HepG2 (cell line): ENCODE results near the gene PPP2R2C. TPM values are rescaled to one million over a fixed set of nuclear protein-coding genes. Genes with fewer than 3 reads are reported as not detected.

Source experiments
- ATAC-seq: fragments of 200-7000 bp; cut with Tn5 transposase; 3 replicates; pipeline ENCODE4 v1.9.1; 2020; ENCODE audit warnings: mild to moderate bottlenecking, moderate library complexity
- BruUV-seq: library from RNA; stranded (reverse); fragments of 400-500 nt; replicated peaks from 2 replicates; lab custom pipeline; 2021; lab: Mats Ljungman, UMichigan
- CTCF ChIA-PET: fragments of 300-600 bp; formaldehyde crosslinking; extraction: SDS; loops from one replicate; lab custom pipeline; 2021; ENCODE audit warnings: low total read pairs, inconsistent platforms, low intra/inter-chr PET ratio; lab: Yijun Ruan, JAX
- POLR2A ChIA-PET: fragments of 350-600 bp; sonication (Branson Sonifier 250); formaldehyde crosslinking; loops from one replicate; lab custom pipeline; 2020; ENCODE audit warnings: antibody characterized with exemption, inconsistent platforms; lab: Yijun Ruan, JAX
- DNase-seq: peaks from one replicate; pipeline ENCODE4 v3.0.0-alpha.2; 2015; ENCODE audit warnings: low spot score
- FAIRE-seq: peaks from 3 replicates; lab custom pipeline; 2011; peaks lifted over from hg19 to GRCh38; lab: Jason Lieb, UNC
- H2AFZ ChIP-seq: one replicate; pipeline ENCODE4 v1.6.1; 2011; ENCODE audit warnings: low read length, inconsistent platforms
- H3K27ac ChIP-seq: fragments of 300-600 bp; 3 replicates; pipeline ENCODE4 v1.8.0; 2011; ENCODE audit warnings: mixed run types, mild to moderate bottlenecking, mixed read lengths, low read length, inconsistent platforms; ENCODE audit not compliant: insufficient read depth; ENCODE audit errors: extremely low read length
- H3K27me3 ChIP-seq, 2 experiments: fragments of 200-600 bp in 1 of 2; 2 replicates in 1 of 2; 3 replicates in 1 of 2; pipeline versions ENCODE4 v1.6.0 to v1.8.0; 2011; ENCODE audit warnings: low read length in 2 of 2, mild to moderate bottlenecking in 2 of 2, moderate library complexity in 2 of 2, inconsistent platforms in 1 of 2; ENCODE audit not compliant: insufficient read depth in 2 of 2, control insufficient read depth in 1 of 2
- H3K36me3 ChIP-seq, 2 experiments: fragments of 200-600 bp in 1 of 2; replicated peaks in 1 of 2; 2 replicates in 1 of 2; 3 replicates in 1 of 2; pipeline versions ENCODE4 v1.5.1 to v1.8.0; 2011; ENCODE audit warnings: low read length in 2 of 2, inconsistent platforms in 1 of 2; ENCODE audit not compliant: insufficient read depth in 2 of 2, control insufficient read depth in 1 of 2
- H3K4me1 ChIP-seq: 2 replicates; pipeline ENCODE4 v1.5.1; 2012; ENCODE audit warnings: low read length, inconsistent platforms; ENCODE audit not compliant: insufficient read depth
- H3K4me2 ChIP-seq: 2 replicates; pipeline ENCODE4 v1.6.0; 2011; ENCODE audit warnings: low read depth, low read length, inconsistent platforms
- H3K4me3 ChIP-seq, 3 experiments: fragments of 200-600 bp in 1 of 3; sonication (generic), shearing (Covaris generic) in 1 of 3; replicated peaks in 1 of 3; 2 replicates each; pipeline ENCODE4 v1.5.1; 2011 to 2016; ENCODE audit warnings: low read length in 3 of 3, inconsistent platforms in 2 of 3, low read depth in 2 of 3, mild to moderate bottlenecking in 2 of 3, control low read depth in 1 of 3, mixed read lengths in 1 of 3; ENCODE audit not compliant: insufficient read depth in 1 of 3
- H3K79me2 ChIP-seq: one replicate; pipeline ENCODE4 v1.6.1; 2011; ENCODE audit warnings: low read length, inconsistent platforms; ENCODE audit not compliant: insufficient read depth
- H3K9ac ChIP-seq: 2 replicates; pipeline ENCODE4 v1.6.0; 2011; ENCODE audit warnings: mild to moderate bottlenecking, low read depth, low read length, inconsistent platforms; ENCODE audit not compliant: insufficient read depth
- H3K9me3 ChIP-seq: 2 replicates; pipeline ENCODE4 v1.5.1; 2012; ENCODE audit warnings: mild to moderate bottlenecking, low read length
- H4K20me1 ChIP-seq: 2 replicates; pipeline ENCODE4 v1.6.0; 2011; ENCODE audit warnings: inconsistent platforms, mild to moderate bottlenecking, low read length, moderate library complexity; ENCODE audit not compliant: insufficient read depth
- BORCS8-MEF2B ChIP-seq: sonication (generic); formaldehyde crosslinking; IDR thresholded peaks from 2 replicates; pipeline ENCODE4 v1.8.0; 2022; ENCODE audit warnings: mild to moderate bottlenecking, missing genetic modification reagents
- CHD2 ChIP-seq: IDR thresholded peaks from 2 replicates; pipeline ENCODE4 v1.6.1; 2011; ENCODE audit warnings: low read depth, low read length, improper control_type of control experiment
- ESRRA ChIP-seq: sonication (generic); formaldehyde crosslinking; IDR thresholded peaks from 2 replicates; pipeline ENCODE4 v1.5.1; 2020; ENCODE audit warnings: mild to moderate bottlenecking, low read depth, missing genetic modification reagents
- HNRNPK ChIP-seq: fragments of 200-400 bp; formaldehyde crosslinking; IDR thresholded peaks from 2 replicates; pipeline ENCODE4 v1.6.1; 2018; ENCODE audit warnings: low read length, low read depth, moderate library complexity, mild to moderate bottlenecking; ENCODE audit not compliant: poor library complexity, severe bottlenecking
- MLLT10 ChIP-seq: sonication (generic); formaldehyde crosslinking; IDR thresholded peaks from 2 replicates; pipeline ENCODE4 v1.4.0; 2020; ENCODE audit warnings: missing genetic modification reagents
- NR2F6 ChIP-seq, 2 experiments: IDR thresholded peaks; 2 replicates each; pipeline ENCODE4 v1.6.1; 2016; ENCODE audit warnings: antibody characterized with exemption in 1 of 2, mild to moderate bottlenecking in 1 of 2
- POLR2AphosphoS2 ChIP-seq: IDR thresholded peaks from 2 replicates; pipeline ENCODE4 v1.6.1; 2011; ENCODE audit warnings: low read depth, low read length, improper control_type of control experiment
- SMARCC2 ChIP-seq: fragments of 450-650 bp; IDR thresholded peaks from 2 replicates; pipeline ENCODE4 v1.6.1; 2017; ENCODE audit warnings: antibody characterized with exemption, mild to moderate bottlenecking
- TAF15 ChIP-seq: fragments of 200-400 bp; formaldehyde crosslinking; IDR thresholded peaks from one replicate; pipeline ENCODE4 v1.6.1; 2018; ENCODE audit warnings: mild to moderate bottlenecking, low read depth, low read length; ENCODE audit not compliant: poor library complexity, severe bottlenecking
- TIGD3 ChIP-seq: sonication (generic); formaldehyde crosslinking; IDR thresholded peaks from 2 replicates; pipeline ENCODE4 v1.5.1; 2020; ENCODE audit warnings: mild to moderate bottlenecking, missing genetic modification reagents, borderline replicate concordance
- ZNF276 ChIP-seq: sonication (generic); formaldehyde crosslinking; IDR thresholded peaks from 2 replicates; pipeline ENCODE4 v1.4.0; 2020; ENCODE audit warnings: mild to moderate bottlenecking, low read depth, missing genetic modification reagents
- ZNF749 ChIP-seq: sonication (generic); formaldehyde crosslinking; IDR thresholded peaks from 2 replicates; pipeline ENCODE4 v1.8.0; 2022; ENCODE audit warnings: mild to moderate bottlenecking, missing genetic modification reagents, moderate library complexity, borderline replicate concordance
- ZNF776 ChIP-seq: sonication (generic); formaldehyde crosslinking; IDR thresholded peaks from 2 replicates; pipeline ENCODE4 v1.4.0; 2020; ENCODE audit warnings: mild to moderate bottlenecking, missing genetic modification reagents
- WGBS: methylation state at CpG from one replicate; pipeline ENCODE4 v1.1.6; 2017; ENCODE audit warnings: low lambda C conversion rate; 5-methylcytosine and 5-hydroxymethylcytosine counted together
- in situ Hi-C: cut with HindIII; loops from 2 replicates; pipeline ENCODE4 v1.10.0; 2017; ENCODE audit warnings: low pct_unique_long_range_greater_than_20kb; ENCODE audit not compliant: extremely low pct_ligation_motif_present
- intact Hi-C: fragments of 100-400 bp; cut with micrococcal nuclease; formaldehyde crosslinking; loops from one replicate; pipeline ENCODE4 v1.10.0; 2022; ENCODE audit not compliant: unreplicated experiment
- polyA plus RNA-seq, 8 experiments: library from polyadenylated mRNA; depleted of rRNA in 3 of 8; stranded (reverse) in 7 of 8; unstranded in 1 of 8; fragments of >200 nt; fragmentation: Illumina TruSeq in 4 of 8; extraction: Trizol in 4 of 8; gene quantifications; 2 replicates each; pipeline versions ENCODE4 v1.2.1 to v1.2.3, GENCODE V29; 2011 to 2016; ENCODE audit warnings: low read depth in 4 of 8, missing spikeins in 1 of 8, mixed read lengths in 1 of 8; ENCODE audit not compliant: insufficient read depth in 1 of 8
- total RNA-seq, 5 experiments: library from RNA; depleted of rRNA; stranded (reverse); fragments of >200 nt; fragmentation: Illumina TruSeq; extraction: Trizol; gene quantifications; 2 replicates each; pipeline ENCODE4 v1.2.3, GENCODE V29; 2016; ENCODE audit warnings: low read depth in 1 of 5
- TF ChIP-seq, protein P1 (sequence below): sonication (generic); formaldehyde crosslinking; IDR thresholded peaks from 2 replicates; pipeline ENCODE4 v1.9.0; 2021; ENCODE audit warnings: missing genetic modification reagents, borderline replicate concordance

The PPP2R2C gene
- total and polyA plus RNA-seq, 2 of the 13 experiments (the other 11 are each of a cell fraction or from before 2014, with no cell fraction given) = 0.60 to 8.6 TPM

GRCh38 chr4:6509587-6509986 is 37.2 kb upstream of the PPP2R2C start:
- CTCF ChIA-PET = no interaction called here
- no peak for FAIRE-seq
- no peaks in the 10 kb centered on the region for H3K36me3 ChIP-seq

More at GRCh38 chr4:6509587-6509986, 37.2 kb upstream of the PPP2R2C start:
- Histone ChIP-seq H3K4me1 (no peaks in the 10 kb centered on the region), H3K79me2 (no peaks in the 10 kb centered on the region), H2AFZ (no peak overlapping the region), H3K4me2 (no peak overlapping the region), H3K4me3 (no peak overlapping the region), H3K9me3 (peaks cover 10% of the 10 kb centered on the region; the same call in 1 of the 2 replicates), H3K27me3 (peaks cover 0 to 5% of the 10 kb centered on the region in 2 experiments; a peak in 2 of 5 replicates), H4K20me1 (no peaks in the 10 kb centered on the region), H3K9ac (no peak overlapping the region), H3K27ac (no peak overlapping the region)
- BruUV-seq = no TSS peak
- POLR2A ChIA-PET = no interaction called here
- intact Hi-C loops (no loop called here), in situ Hi-C loops (no loop called here)
- no peak for DNase-seq
- TF ChIP-seq, protein P1, sequence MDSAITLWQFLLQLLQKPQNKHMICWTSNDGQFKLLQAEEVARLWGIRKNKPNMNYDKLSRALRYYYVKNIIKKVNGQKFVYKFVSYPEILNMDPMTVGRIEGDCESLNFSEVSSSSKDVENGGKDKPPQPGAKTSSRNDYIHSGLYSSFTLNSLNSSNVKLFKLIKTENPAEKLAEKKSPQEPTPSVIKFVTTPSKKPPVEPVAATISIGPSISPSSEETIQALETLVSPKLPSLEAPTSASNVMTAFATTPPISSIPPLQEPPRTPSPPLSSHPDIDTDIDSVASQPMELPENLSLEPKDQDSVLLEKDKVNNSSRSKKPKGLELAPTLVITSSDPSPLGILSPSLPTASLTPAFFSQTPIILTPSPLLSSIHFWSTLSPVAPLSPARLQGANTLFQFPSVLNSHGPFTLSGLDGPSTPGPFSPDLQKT = no peak
- TF ChIP-seq ESRRA = no peak
- TF ChIP-seq SMARCC2 = no peak
- no peak for TF ChIP-seq TIGD3 (CRISPR knock-in tag)
- no peak for TF ChIP-seq NR2F6 (IDR thresholded peaks at IDR 0.05)
- no peak for TF ChIP-seq NR2F6 (CRISPR knock-in tag; IDR thresholded peaks at IDR 0.05)
- TF ChIP-seq MLLT10 (CRISPR knock-in tag) = no peak
- no peak for TF ChIP-seq ZNF749
- no peak for TF ChIP-seq POLR2AphosphoS2
- no peak for TF ChIP-seq HNRNPK
- TF ChIP-seq CHD2 = no peak
- TF ChIP-seq BORCS8-MEF2B (CRISPR knock-in tag) = no peak
- no peak for TF ChIP-seq ZNF276 (CRISPR knock-in tag)
- no peak for TF ChIP-seq ZNF776 (CRISPR knock-in tag)
- TF ChIP-seq TAF15 = no peak
- ATAC-seq = no peak
- WGBS = 5% methylated on average over 7 of the region's 7 CpGs
